Measurements from ENCODE around the gene EPB41L2. TPM values are rescaled to one million over a fixed set of nuclear protein-coding genes. Genes with fewer than 3 reads are reported as not detected.
A peak's percentile ranks its signal among the peaks of the same experiment; 100 is the strongest.

EPB41L2 gene
- total and polyA plus RNA-seq, 2 donors (not counting 1 experiment from before 2014, with no cell fraction given) = 113 to 264 TPM

DNA sequence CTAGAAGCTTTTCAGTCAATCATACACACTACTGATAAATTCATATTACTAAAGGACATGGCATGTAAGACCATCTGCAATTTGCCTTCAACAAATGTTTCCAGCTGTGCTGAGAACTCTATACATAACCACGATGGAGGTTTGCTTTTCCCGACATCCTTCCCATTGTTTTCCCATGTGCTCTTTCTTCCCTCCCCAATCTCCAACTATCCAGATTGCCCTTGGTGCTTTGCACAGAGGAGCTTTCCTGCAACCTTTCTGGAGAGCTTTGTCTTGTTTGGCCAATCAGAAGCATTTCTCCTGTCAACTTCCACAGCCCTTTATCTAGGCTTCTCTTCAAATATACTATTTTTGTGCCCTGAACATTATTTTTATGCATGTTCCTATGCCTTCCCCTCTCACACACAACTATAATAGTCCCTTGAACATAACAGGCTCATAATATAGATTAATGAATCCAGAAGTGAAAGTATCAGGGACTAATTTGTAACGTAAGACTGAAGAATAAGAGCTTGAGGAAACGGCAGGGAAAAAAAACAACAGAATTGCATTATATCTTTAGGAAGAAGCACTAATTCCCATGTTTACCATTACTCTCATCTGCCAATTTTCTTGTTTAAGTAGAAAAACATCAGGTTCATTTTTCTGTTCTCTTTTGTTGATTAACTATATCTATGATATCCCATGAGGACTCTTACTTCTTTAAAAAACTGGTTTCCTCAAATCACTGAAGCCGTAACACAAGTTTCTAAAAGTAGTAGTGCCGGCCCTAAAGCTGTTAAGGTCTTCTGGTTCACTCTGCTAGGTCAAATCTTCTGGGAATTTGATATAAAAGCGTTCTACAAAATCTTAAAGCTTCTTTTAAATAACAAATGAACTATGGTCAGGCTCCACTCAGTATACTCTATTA is 215.8 kb downstream of the EPB41L2 start:
- H4K20me1 ChIP-seq (ENCODE audit: control insufficient read depth, extremely low read depth, insufficient read depth, low read length) = no peaks in the 10 kb centered on the region
- H3K9me3 ChIP-seq (ENCODE audit: control insufficient read depth, insufficient read depth, low read depth, low read length) = no peaks in the 10 kb centered on the region
- H3K4me1 ChIP-seq (ENCODE audit: control insufficient read depth, extremely low read depth, insufficient read depth, low read length) = no peaks in the 10 kb centered on the region
- no peaks in the 10 kb centered on the region for H3K79me2 ChIP-seq (ENCODE audit: control insufficient read depth, insufficient read depth, low read length)
- DNase-seq (ENCODE audit: low read depth in 2 of 2) = no peak
- no peak overlapping the region for H3K4me3 ChIP-seq (replicated peaks in 1 of 4; ENCODE audit: control extremely low read depth in 1 of 4, insufficient read depth in 1 of 4, low read depth in 3 of 4, low read length in 4 of 4)
- H3K27ac ChIP-seq (ENCODE audit: insufficient read depth, low read length) = no peak overlapping the region
- H3K27me3 ChIP-seq (ENCODE audit: control insufficient read depth, insufficient read depth, low read length) = no peaks in the 10 kb centered on the region
- H3K9ac ChIP-seq (ENCODE audit: insufficient read depth, low read length) = no peak overlapping the region
- H3K4me2 ChIP-seq (ENCODE audit: extremely low read depth, insufficient read depth, low read length) = peak overlapping the region; percentile 39
- no peaks in the 10 kb centered on the region for H3K36me3 ChIP-seq (ENCODE audit: control insufficient read depth, insufficient read depth, low read length)
- no peak overlapping the region for H2AFZ ChIP-seq (ENCODE audit: low read length)
- TF ChIP-seq, protein P1, sequence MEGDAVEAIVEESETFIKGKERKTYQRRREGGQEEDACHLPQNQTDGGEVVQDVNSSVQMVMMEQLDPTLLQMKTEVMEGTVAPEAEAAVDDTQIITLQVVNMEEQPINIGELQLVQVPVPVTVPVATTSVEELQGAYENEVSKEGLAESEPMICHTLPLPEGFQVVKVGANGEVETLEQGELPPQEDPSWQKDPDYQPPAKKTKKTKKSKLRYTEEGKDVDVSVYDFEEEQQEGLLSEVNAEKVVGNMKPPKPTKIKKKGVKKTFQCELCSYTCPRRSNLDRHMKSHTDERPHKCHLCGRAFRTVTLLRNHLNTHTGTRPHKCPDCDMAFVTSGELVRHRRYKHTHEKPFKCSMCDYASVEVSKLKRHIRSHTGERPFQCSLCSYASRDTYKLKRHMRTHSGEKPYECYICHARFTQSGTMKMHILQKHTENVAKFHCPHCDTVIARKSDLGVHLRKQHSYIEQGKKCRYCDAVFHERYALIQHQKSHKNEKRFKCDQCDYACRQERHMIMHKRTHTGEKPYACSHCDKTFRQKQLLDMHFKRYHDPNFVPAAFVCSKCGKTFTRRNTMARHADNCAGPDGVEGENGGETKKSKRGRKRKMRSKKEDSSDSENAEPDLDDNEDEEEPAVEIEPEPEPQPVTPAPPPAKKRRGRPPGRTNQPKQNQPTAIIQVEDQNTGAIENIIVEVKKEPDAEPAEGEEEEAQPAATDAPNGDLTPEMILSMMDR (conservative IDR thresholded peaks at IDR 0.05 in 1 of 2, IDR thresholded peaks at IDR 0.05 in 1 of 2; ENCODE audit: low read depth in 1 of 2, low read length in 2 of 2) = no peak
- TF ChIP-seq EZH2 (IDR thresholded peaks at IDR 0.05; ENCODE audit: low read length, missing control alignments) = no peak

- H4K20me1 ChIP-seq (ENCODE audit: control insufficient read depth, extremely low read depth, insufficient read depth, low read length) = no peaks in the 10 kb centered on the region
- no peak overlapping the region for H3K9ac ChIP-seq (ENCODE audit: insufficient read depth, low read length)
- no peaks in the 10 kb centered on the region for H3K79me2 ChIP-seq (ENCODE audit: control insufficient read depth, insufficient read depth, low read length)
- no peak overlapping the region for H3K27ac ChIP-seq (ENCODE audit: insufficient read depth, low read length)
- no peaks in the 10 kb centered on the region for H3K27me3 ChIP-seq (ENCODE audit: control insufficient read depth, insufficient read depth, low read length)
- no peak overlapping the region for H3K4me3 ChIP-seq (replicated peaks in 1 of 4; ENCODE audit: control extremely low read depth in 1 of 4, insufficient read depth in 1 of 4, low read depth in 3 of 4, low read length in 4 of 4)
- no peaks in the 10 kb centered on the region for H3K36me3 ChIP-seq (ENCODE audit: control insufficient read depth, insufficient read depth, low read length)
- no peaks in the 10 kb centered on the region for H3K4me1 ChIP-seq (ENCODE audit: control insufficient read depth, extremely low read depth, insufficient read depth, low read length)
- no peak for DNase-seq (ENCODE audit: low read depth in 2 of 2)
- TF ChIP-seq EZH2 (IDR thresholded peaks at IDR 0.05; ENCODE audit: low read length, missing control alignments) = no peak
- TF ChIP-seq, protein P1 (conservative IDR thresholded peaks at IDR 0.05 in 1 of 2, IDR thresholded peaks at IDR 0.05 in 1 of 2; ENCODE audit: low read depth in 1 of 2, low read length in 2 of 2) = no peak
- H3K4me2 ChIP-seq (ENCODE audit: extremely low read depth, insufficient read depth, low read length) = no peak overlapping the region
- no peak overlapping the region for H2AFZ ChIP-seq (ENCODE audit: low read length)
- H3K9me3 ChIP-seq (ENCODE audit: control insufficient read depth, insufficient read depth, low read depth, low read length) = no peaks in the 10 kb centered on the region
Observed at GRCh38 chr6:130846501-130846900, 216.5 kb downstream of the EPB41L2 start.

DNA sequence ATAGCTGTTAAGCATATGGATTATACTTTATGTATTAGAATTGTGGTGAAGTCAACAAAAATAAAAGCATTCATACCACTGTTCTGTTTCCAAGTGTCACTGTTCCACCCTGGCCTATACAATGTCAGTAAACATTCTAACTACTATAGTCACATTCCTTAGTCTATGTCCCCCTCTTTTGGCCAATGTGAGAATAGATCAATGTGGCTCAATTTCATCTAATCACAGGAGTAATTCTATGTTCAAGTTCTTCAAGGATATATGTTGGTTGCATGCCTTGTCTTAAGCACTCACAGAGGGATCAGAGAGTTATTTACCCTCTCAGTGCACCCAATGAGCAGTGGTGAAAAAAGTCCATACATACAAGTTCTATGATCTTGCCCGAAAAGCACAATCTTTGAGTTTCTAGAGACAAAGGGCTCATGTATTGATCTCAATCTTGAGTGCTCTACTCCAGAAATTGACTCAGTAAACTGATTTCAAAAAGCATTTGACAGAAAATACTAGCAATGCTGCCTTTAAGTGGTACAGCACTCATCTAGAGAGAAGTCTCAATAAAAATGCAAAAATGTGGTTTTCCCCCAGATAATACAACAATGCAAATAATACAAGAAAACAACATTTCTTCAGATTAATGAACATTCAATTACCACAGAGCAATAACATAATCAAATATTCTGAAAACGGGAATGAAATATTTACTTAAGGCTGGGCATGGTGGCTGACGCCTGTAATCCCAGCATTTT is 219.3 kb downstream of the EPB41L2 start:
- Histone ChIP-seq H3K4me3 (replicated peaks in 1 of 4; ENCODE audit: control extremely low read depth in 1 of 4, insufficient read depth in 1 of 4, low read depth in 3 of 4, low read length in 4 of 4) (no peak overlapping the region), H3K4me1 (ENCODE audit: control insufficient read depth, extremely low read depth, insufficient read depth, low read length) (peaks cover 2% of the 10 kb centered on the region), H3K4me2 (ENCODE audit: extremely low read depth, insufficient read depth, low read length) (no peak overlapping the region), H2AFZ (ENCODE audit: low read length) (no peak overlapping the region), H3K79me2 (ENCODE audit: control insufficient read depth, insufficient read depth, low read length) (no peaks in the 10 kb centered on the region), H3K36me3 (ENCODE audit: control insufficient read depth, insufficient read depth, low read length) (no peaks in the 10 kb centered on the region), H3K27me3 (ENCODE audit: control insufficient read depth, insufficient read depth, low read length) (no peaks in the 10 kb centered on the region), H3K9me3 (ENCODE audit: control insufficient read depth, insufficient read depth, low read depth, low read length) (no peaks in the 10 kb centered on the region), H4K20me1 (ENCODE audit: control insufficient read depth, extremely low read depth, insufficient read depth, low read length) (no peaks in the 10 kb centered on the region), H3K27ac (ENCODE audit: insufficient read depth, low read length) (no peak overlapping the region), H3K9ac (ENCODE audit: insufficient read depth, low read length) (no peak overlapping the region)
- peak; percentile 37 to 58 for DNase-seq (ENCODE audit: low read depth in 2 of 2)
- TF ChIP-seq, protein P1 (conservative IDR thresholded peaks at IDR 0.05 in 1 of 2, IDR thresholded peaks at IDR 0.05 in 1 of 2; ENCODE audit: low read depth in 1 of 2, low read length in 2 of 2) = peak; percentile 50 to 55
- TF ChIP-seq EZH2 (IDR thresholded peaks at IDR 0.05; ENCODE audit: low read length, missing control alignments) = no peak
